AG04449 (cell line): ENCODE data around the gene MAST3.
A peak's percentile ranks its signal among the peaks of the same experiment; 100 is the strongest.
"Not testable (repeated sequence)": the region's sequence is repeated elsewhere in the genome, so short reads cannot be mapped to it uniquely, and the experiment has no call there.

Experiments
- CTCF ChIA-PET: fragments of 350-600 bp; formaldehyde crosslinking; extraction: SDS; loops from one replicate; lab custom pipeline; 2021; ENCODE audit warnings: antibody characterized with exemption; lab: Yijun Ruan, JAX
- POLR2A ChIA-PET: fragments of 400-600, 350-600 bp; formaldehyde crosslinking; extraction: SDS; loops from one replicate; lab custom pipeline; 2020; ENCODE audit warnings: antibody characterized with exemption, inconsistent platforms; lab: Yijun Ruan, JAX
- DNase-seq: peaks from one replicate; pipeline ENCODE4 v3.0.0-alpha.2; 2010; ENCODE audit warnings: low read depth, low spot score
- H3K4me3 ChIP-seq: 2 replicates; pipeline ENCODE4 v1.5.1; 2011; ENCODE audit warnings: low read depth, mild to moderate bottlenecking, control low read depth, low read length
- TF ChIP-seq, protein P1 (sequence below): IDR thresholded peaks from one replicate; pipeline ENCODE4 v1.5.1; 2011; ENCODE audit warnings: mild to moderate bottlenecking, moderate library complexity, low read length, control low read depth, inconsistent platforms; ENCODE audit not compliant: insufficient read depth; ENCODE audit errors: missing control alignments

MAST3 gene

DNA sequence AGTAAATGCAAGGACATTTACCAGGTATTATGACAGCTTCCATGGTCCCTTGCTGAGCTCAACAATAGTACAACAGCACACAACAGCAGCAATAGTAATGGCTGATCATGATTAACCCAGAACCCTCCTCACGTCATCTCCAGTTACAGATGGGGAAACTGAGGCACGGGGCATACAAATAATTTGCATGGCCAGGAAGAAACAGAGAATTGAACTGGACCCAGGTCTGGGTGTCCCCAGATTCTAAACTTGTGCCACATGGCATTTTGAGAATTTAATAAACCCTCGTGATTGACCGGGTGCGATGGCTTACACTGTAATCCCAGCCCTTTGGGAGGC, 7.2 kb downstream of the MAST3 start:
- TF ChIP-seq, protein P1, sequence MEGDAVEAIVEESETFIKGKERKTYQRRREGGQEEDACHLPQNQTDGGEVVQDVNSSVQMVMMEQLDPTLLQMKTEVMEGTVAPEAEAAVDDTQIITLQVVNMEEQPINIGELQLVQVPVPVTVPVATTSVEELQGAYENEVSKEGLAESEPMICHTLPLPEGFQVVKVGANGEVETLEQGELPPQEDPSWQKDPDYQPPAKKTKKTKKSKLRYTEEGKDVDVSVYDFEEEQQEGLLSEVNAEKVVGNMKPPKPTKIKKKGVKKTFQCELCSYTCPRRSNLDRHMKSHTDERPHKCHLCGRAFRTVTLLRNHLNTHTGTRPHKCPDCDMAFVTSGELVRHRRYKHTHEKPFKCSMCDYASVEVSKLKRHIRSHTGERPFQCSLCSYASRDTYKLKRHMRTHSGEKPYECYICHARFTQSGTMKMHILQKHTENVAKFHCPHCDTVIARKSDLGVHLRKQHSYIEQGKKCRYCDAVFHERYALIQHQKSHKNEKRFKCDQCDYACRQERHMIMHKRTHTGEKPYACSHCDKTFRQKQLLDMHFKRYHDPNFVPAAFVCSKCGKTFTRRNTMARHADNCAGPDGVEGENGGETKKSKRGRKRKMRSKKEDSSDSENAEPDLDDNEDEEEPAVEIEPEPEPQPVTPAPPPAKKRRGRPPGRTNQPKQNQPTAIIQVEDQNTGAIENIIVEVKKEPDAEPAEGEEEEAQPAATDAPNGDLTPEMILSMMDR, result no peak
- DNase-seq, result no peak
- peak overlapping the region; percentile 50 for H3K4me3 ChIP-seq
- ChIA-PET POLR2A (no interaction called here), CTCF (interaction anchor here (1.0 to 2.5 kb wide), 2 partner anchors 8 to 11 kb away, joined by 5 to 14 read pairs; no protein-coding TSS in a partner anchor)

- DNase-seq, H3K4me3 ChIP-seq: not testable (repeated sequence)
- ChIA-PET CTCF (interaction anchor here (1.1 kb wide), 1 partner anchor 109 kb away, joined by 3 read pairs; no protein-coding TSS in a partner anchor), POLR2A (interaction anchor here (0.5 kb wide), 1 partner anchor 11 kb away, joined by 3 read pairs; no protein-coding TSS in a partner anchor)
These were observed 7.7 kb downstream of the MAST3 start for GRCh38 chr19:18105259-18105658.

DNA sequence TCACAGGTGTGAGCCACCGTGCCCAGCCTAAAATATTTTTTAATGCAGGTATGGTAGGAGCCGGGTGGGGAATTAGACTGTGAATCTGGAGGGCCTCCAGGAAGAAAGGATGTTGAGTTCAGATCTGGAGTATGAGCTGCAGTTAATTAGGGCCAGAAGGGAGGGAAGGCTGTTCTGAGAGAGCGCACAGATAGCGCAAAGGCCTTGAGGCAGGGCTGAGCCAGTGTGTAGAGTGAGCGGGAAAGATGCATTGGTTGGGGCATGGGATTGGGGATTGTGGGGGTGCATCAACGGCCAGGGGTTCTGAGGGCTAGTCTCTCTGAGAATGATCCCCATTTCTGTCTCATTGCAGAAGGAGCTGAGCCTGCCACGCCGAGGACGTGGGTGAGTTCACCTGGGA, 9.7 kb downstream of the MAST3 start:
- ChIA-PET CTCF (interaction anchor here (0.6 to 2.2 kb wide), 3 partner anchors 53 to 145 kb away, joined by 3 to 7 read pairs (median 4); no protein-coding TSS in a partner anchor), POLR2A (no interaction called here)
- TF ChIP-seq, protein P1, result no peak
- no peak for DNase-seq
- H3K4me3 ChIP-seq, result no peak overlapping the region

GRCh38 chr19:18108897-18109296, 11.3 kb downstream of the MAST3 start:
- CTCF ChIA-PET, result interaction anchor here (0.9 to 6.2 kb wide), 9 partner anchors 43 to 220 kb away, joined by 3 to 89 read pairs (median 3); partner anchors contain the start of gene ARRDC2
- no peak for DNase-seq
- H3K4me3 ChIP-seq, result no peak overlapping the region
- TF ChIP-seq, protein P1, result no peak
- POLR2A ChIA-PET, result no interaction called here

- ChIA-PET CTCF (interaction anchor here (0.6 to 6.2 kb wide), 11 partner anchors 42 to 219 kb away, joined by 3 to 89 read pairs (median 3); partner anchors contain the start of gene ARRDC2), POLR2A (no interaction called here)
- H3K4me3 ChIP-seq, result peak overlapping the region; percentile 72
- TF ChIP-seq, protein P1, result no peak
- no peak for DNase-seq
These were observed 11.8 kb downstream of the MAST3 start for GRCh38 chr19:18109341-18109732.

GRCh38 chr19:18109733-18110608, 12.4 kb downstream of the MAST3 start:
- ChIA-PET CTCF (interaction anchor here (0.6 to 6.2 kb wide), 17 partner anchors 12 to 145 kb away, joined by 3 to 89 read pairs (median 4); partner anchors contain the start of genes ARRDC2, IL12RB1 and MAST3), POLR2A (no interaction called here)
- TF ChIP-seq, protein P1, result no peak
- peak overlapping the region; percentile 72 for H3K4me3 ChIP-seq
- no peak for DNase-seq
